PC-9 (cell line): ENCODE measurements around the gene PSMD11. TPM values are rescaled to one million over a fixed set of nuclear protein-coding genes. Genes with fewer than 3 reads are reported as not detected.

Experiments
- BruUV-seq: library from RNA; stranded (reverse); fragments of 400-500 nt; replicated peaks from 2 replicates; lab custom pipeline; 2021; lab: Mats Ljungman, UMichigan
- CTCF ChIA-PET: fragments of 300-600 bp; sonication (Branson Sonifier 250); formaldehyde crosslinking; loops from one replicate; lab custom pipeline; 2022; ENCODE audit warnings: antibody characterized with exemption; lab: Charles Lee
- POLR2A ChIA-PET: fragments of 300-600 bp; sonication (Branson Sonifier 250); formaldehyde crosslinking; loops from one replicate; lab custom pipeline; 2022; ENCODE audit warnings: antibody characterized with exemption; ENCODE audit not compliant: unreplicated experiment; lab: Charles Lee
- DNase-seq, 2 experiments: peaks; one replicate each; pipeline versions ENCODE4 v3.0.0 to v3.0.0-alpha.2; 2015 to 2022; ENCODE audit warnings: mixed read lengths in 1 of 2
- H2AFZ ChIP-seq: fragments of 200-600 bp; sonication (generic); 2 replicates; pipeline ENCODE4 v1.8.1; 2017; ENCODE audit warnings: antibody characterized with exemption
- H3F3A ChIP-seq: fragments of 200-600 bp; sonication (generic); 2 replicates; pipeline ENCODE4 v1.8.1; 2017; ENCODE audit warnings: antibody characterized with exemption, mild to moderate bottlenecking, low read depth; ENCODE audit not compliant: insufficient read depth
- H3K27ac ChIP-seq: fragments of 200-600 bp; sonication (generic); 2 replicates; pipeline ENCODE4 v1.6.1; 2016; ENCODE audit warnings: mixed run types
- H3K27me3 ChIP-seq: fragments of 200-600 bp; sonication (generic); 2 replicates; pipeline ENCODE4 v1.6.1; 2016; ENCODE audit warnings: low read depth, mixed run types; ENCODE audit not compliant: insufficient read depth
- H3K36me3 ChIP-seq: fragments of 200-600 bp; sonication (generic); 2 replicates; pipeline ENCODE4 v1.6.1; 2016; ENCODE audit warnings: low read depth, mixed run types
- H3K4me1 ChIP-seq: fragments of 200-600 bp; sonication (generic); replicated peaks from 2 replicates; pipeline ENCODE4 v1.6.1; 2016; ENCODE audit warnings: mixed run types; ENCODE audit not compliant: insufficient read depth
- H3K4me2 ChIP-seq: fragments of 200-600 bp; sonication (generic); 2 replicates; pipeline ENCODE4 v1.6.1; 2017; ENCODE audit warnings: mixed run types
- H3K4me3 ChIP-seq: fragments of 200-600 bp; sonication (generic); 2 replicates; pipeline ENCODE4 v1.6.1; 2016; ENCODE audit warnings: mixed run types
- H3K79me2 ChIP-seq: fragments of 200-600 bp; sonication (generic); 2 replicates; pipeline ENCODE4 v1.6.1; 2017; ENCODE audit warnings: low read depth, mixed run types
- H3K9me2 ChIP-seq: fragments of 200-600 bp; sonication (generic); 2 replicates; pipeline ENCODE4 v1.8.1; 2017; ENCODE audit warnings: mild to moderate bottlenecking; ENCODE audit not compliant: insufficient read depth
- H3K9me3 ChIP-seq: fragments of 200-600 bp; sonication (generic); 2 replicates; pipeline ENCODE4 v1.8.1; 2016; ENCODE audit warnings: low read depth; ENCODE audit not compliant: insufficient read depth
- H4K20me1 ChIP-seq: fragments of 200-600 bp; sonication (generic); 2 replicates; pipeline ENCODE4 v1.8.1; 2017; ENCODE audit not compliant: insufficient read depth
- CTCF ChIP-seq: fragments of 200-600 bp; sonication (generic); conservative IDR thresholded peaks from 2 replicates; pipeline ENCODE4 v1.6.1; 2017; ENCODE audit warnings: mixed run types, antibody characterized with exemption, mild to moderate bottlenecking, moderate library complexity
- EZH2 ChIP-seq: fragments of 200-600 bp; sonication (generic); IDR thresholded peaks from 2 replicates; pipeline ENCODE4 v1.8.0; 2017; ENCODE audit warnings: antibody characterized with exemption, low read depth
- intact Hi-C: fragments of 100-400 bp; cut with micrococcal nuclease; formaldehyde crosslinking; loops from one replicate; pipeline ENCODE4 v1.10.0; 2022; ENCODE audit not compliant: unreplicated experiment
- total RNA-seq: library from RNA; stranded (reverse); gene quantifications from 2 replicates; pipeline ENCODE4 v1.2.3, GENCODE V29; 2021

The PSMD11 gene
- total RNA-seq, 1 experiment from 2014 or later: 149 TPM

DNA sequence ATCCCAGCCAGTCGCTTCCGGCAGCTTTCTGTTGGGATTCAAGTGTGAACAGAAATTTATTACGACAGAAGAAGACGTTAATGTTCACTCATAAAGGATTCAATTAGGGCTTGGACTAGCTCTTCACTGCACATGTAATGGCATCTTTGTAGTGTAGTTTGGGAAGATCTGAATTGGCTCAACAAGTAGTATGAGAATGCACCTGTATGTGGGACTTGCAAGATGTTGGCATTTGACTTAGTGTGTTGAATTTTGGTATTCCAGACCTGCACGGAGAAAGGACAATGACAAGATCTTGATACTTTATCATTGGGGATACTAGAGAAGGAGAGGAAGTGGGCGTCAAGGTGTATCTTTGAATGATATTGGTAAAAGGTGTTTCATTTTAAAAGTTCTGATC is 1.2 kb downstream of the PSMD11 start:
- no peak for TF ChIP-seq CTCF
- TF ChIP-seq EZH2: no peak
- Histone ChIP-seq H3K79me2 (peaks cover 61% of the 10 kb centered on the region), H3K4me1 (peaks cover 24% of the 10 kb centered on the region), H3K36me3 (peaks cover 44% of the 10 kb centered on the region), H4K20me1 (peaks cover 47% of the 10 kb centered on the region), H3K4me2 (peak overlapping the region; percentile 100), H3K9me3 (no peaks in the 10 kb centered on the region), H2AFZ (no peak overlapping the region), H3F3A (peaks cover 7% of the 10 kb centered on the region; the same call in 1 of the 2 replicates), H3K27ac (peak overlapping the region; percentile 76; the same call in 1 of the 2 replicates), H3K27me3 (no peaks in the 10 kb centered on the region), H3K4me3 (peak overlapping the region; percentile 99), H3K9me2 (no peaks in the 10 kb centered on the region)
- DNase-seq: no peak
- CTCF ChIA-PET: no interaction called here
- POLR2A ChIA-PET: interaction anchor here (0.7 kb wide), 1 partner anchor 236 kb away, joined by 5 read pairs; no protein-coding TSS in a partner anchor
- intact Hi-C loops: loop anchor here (10.0 kb wide), 1 partner anchor 429 kb away; the partner anchor contains the start of gene MYO1D
- no TSS peak for BruUV-seq

DNA sequence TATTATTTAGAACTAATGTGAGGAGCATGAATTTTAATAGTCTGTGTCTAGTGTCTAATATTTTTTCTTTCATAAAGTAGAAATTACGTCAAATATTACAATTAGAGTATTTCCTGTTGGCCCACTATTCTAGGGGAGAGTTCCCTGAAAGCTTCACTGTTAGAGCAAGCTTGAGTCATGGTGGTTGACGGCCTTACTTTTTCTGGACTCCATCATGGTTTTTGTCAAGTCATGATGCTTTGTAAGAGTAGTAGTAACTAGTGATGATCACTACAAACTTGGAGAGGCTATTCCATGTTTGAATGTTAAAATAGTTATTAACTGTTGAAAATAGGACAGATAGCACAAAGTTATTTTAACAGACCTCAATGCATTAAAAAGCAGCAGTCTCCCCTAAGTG is 1.7 kb downstream of the PSMD11 start:
- Histone ChIP-seq H3K27ac (0 out of 2 replicates have a peak overlapping the region, but pooled peaks have one; percentile 33), H3K9me2 (no peaks in the 10 kb centered on the region), H3K4me3 (peak overlapping the region; percentile 99), H3K36me3 (peaks cover 49% of the 10 kb centered on the region), H3K27me3 (no peaks in the 10 kb centered on the region), H3K4me1 (peaks cover 24% of the 10 kb centered on the region), H3K4me2 (peak overlapping the region; percentile 100), H3F3A (peaks cover 7% of the 10 kb centered on the region; the same call in 1 of the 2 replicates), H3K9me3 (no peaks in the 10 kb centered on the region), H2AFZ (no peak overlapping the region), H3K79me2 (peaks cover 66% of the 10 kb centered on the region), H4K20me1 (peaks cover 50% of the 10 kb centered on the region)
- intact Hi-C loops: loop anchor here (10.0 kb wide), 1 partner anchor 429 kb away; the partner anchor contains the start of gene MYO1D
- BruUV-seq: no TSS peak
- TF ChIP-seq EZH2 (no peak), CTCF (no peak)
- DNase-seq: no peak
- CTCF ChIA-PET: no interaction called here
- POLR2A ChIA-PET: no interaction called here

GRCh38 chr17:32446949-32447348 is 2.6 kb downstream of the PSMD11 start:
- no TSS peak for BruUV-seq
- H3K79me2 ChIP-seq: peaks cover 76% of the 10 kb centered on the region
- intact Hi-C loops: loop anchor here (10.0 kb wide), 1 partner anchor 428 kb away; the partner anchor contains the start of gene MYO1D
- H3K36me3 ChIP-seq: peaks cover 58% of the 10 kb centered on the region
- CTCF ChIA-PET: no interaction called here
- no peak overlapping the region for H3K4me3 ChIP-seq
- TF ChIP-seq CTCF (no peak), EZH2 (no peak)
- peaks cover 24% of the 10 kb centered on the region for H3K4me1 ChIP-seq
- H4K20me1 ChIP-seq: peaks cover 60% of the 10 kb centered on the region
- no peak overlapping the region for H2AFZ ChIP-seq
- H3K9me2 ChIP-seq: no peaks in the 10 kb centered on the region
- H3K27ac ChIP-seq: no peak overlapping the region
- peak overlapping the region; percentile 100; the same call in 1 of the 2 replicates for H3K4me2 ChIP-seq
- DNase-seq: no peak
- POLR2A ChIA-PET: no interaction called here
- no peaks in the 10 kb centered on the region for H3K27me3 ChIP-seq
- no peaks in the 10 kb centered on the region for H3K9me3 ChIP-seq
- H3F3A ChIP-seq: peaks cover 7% of the 10 kb centered on the region; the same call in 1 of the 2 replicates
